HG03469 (cell line): Measurements from ENCODE around the gene WWOX.

Experiments
- ATAC-seq: cut with Tn5 transposase; IDR thresholded peaks from one replicate; pipeline ENCODE4 v1.9.1; 2021; ENCODE audit warnings: mild to moderate bottlenecking, moderate library complexity, moderate number of reproducible peaks; ENCODE audit not compliant: unreplicated experiment

Gene WWOX

DNA sequence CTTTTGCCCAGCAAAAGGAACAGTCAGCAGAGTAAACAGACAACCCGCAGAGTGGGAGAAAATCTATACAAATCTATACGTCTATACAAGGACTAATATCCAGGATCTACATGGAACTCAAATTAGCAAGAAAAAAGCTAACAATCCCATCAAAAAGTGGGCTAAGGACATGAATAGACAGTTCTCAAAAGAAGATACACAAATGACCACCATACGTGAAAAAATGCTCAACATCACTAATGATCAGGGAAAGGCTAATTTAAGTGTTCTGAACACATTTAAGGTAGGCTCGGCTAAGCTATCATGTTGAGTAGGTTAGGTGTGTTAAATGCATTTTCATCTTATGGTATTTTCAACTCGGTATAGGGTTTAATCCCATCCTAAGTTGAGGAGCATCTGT is 598.0 kb downstream of the WWOX start:
- ATAC-seq = no peak

DNA sequence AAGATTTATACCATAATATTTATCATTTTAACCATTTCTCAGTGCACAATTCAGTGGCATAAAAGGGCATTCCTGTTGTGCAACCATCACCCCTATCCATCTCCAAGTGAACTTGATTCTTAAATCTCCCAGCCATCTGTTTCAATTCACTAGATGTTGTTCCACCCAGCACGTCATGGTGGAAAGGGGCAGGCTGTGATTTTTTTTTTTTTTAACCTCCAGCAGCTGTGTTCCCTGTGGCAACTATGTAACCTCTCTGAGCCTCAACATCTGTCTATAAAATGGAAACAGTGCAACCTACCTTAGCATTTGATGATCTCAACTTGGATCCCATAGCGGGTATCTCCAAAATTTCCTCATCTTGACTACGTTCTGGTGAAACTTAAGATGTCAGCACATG is 604.5 kb downstream of the WWOX start:
- no peak for ATAC-seq

DNA sequence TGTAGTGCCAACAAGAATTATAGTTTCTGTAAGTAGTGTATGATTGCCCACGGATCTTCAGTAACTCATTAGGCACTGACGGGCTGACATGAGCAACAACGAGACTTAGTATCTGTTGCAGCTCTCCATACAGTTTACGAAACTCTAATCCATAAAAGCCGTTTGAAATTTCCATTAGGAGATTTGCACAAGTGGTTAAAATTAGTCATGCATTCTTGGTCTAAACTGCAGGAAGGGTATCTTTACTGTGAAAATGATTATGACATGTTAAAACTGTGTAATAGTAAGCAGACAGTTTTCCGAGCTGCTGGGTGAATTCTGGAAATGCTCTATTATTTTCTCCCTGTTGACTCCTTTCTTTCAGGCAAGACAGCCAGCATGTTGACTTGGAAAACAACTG is 605.0 kb downstream of the WWOX start:
- ATAC-seq = no peak

DNA sequence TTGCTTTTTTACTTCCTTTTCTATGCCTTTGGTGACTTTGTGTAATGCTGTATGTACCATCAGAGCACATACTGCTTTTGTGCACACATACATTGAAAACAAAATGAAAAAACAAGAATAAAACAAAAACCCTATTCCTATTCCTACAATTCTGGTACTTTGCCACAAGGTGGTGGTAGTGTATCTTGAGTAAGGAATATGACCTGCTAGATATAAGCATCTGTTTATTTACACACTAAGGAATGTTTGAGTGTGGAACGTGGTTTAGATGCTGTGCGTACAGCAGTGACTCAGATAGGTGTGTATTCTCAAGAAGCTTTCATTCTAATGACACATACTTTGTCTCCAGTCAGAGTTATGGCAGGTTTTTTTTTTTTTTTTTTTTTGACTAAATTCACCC is 606.2 kb downstream of the WWOX start:
- no peak for ATAC-seq

DNA sequence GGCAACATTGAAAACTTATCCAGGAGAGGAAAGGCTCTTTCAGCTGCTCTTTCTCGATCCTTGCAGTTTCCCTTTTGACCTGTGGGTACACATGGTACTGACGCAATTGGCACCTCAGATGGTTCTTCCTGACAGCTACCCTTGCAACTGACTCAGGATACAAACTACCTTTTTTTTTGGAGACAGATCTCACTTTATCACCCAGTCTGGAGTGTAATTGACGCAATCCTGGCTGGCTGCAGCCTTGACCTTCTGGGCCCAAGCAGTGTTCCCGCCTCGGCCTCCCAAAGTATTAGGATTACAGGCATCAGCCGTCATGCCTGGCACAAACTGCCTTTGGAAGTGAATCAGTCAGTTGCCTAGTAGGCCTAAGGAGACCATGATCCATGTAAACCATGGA is 607.2 kb downstream of the WWOX start:
- no peak for ATAC-seq

DNA sequence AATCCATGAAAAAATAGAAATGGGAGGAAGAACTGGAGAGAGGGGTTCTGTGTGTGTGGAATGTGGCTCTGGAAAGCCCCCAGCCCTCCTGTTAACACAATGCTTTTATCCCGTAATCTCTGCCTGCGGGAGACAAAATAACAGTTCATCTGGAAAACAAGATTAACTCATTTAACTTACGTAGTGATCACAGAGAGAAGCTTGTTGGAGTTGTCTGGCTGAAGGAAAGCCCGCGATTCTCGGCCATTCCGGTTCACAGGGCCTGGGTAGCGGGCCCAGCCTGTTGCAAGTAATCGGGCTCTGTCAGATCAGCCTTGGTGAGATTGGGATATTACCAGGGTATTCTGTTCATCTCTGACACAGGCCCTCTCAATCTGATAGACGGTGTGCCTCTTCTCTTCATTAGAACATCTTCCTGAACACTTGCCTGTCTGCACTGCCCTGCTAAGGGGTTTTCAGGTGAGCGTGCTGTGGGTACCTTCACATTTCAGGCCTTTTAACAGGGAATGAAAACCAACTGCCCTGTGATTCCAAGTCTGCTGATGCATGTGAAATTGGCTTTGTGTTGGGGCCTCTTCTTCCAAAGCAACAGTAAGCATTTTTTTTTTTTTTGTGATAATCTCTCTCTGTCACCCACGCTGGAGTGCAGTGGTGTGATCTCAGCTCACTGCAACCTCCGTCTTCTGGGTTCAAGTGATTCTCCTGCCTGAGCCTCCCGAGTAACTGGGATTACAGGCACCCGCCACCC is 609.9 kb downstream of the WWOX start:
- ATAC-seq = no peak

DNA sequence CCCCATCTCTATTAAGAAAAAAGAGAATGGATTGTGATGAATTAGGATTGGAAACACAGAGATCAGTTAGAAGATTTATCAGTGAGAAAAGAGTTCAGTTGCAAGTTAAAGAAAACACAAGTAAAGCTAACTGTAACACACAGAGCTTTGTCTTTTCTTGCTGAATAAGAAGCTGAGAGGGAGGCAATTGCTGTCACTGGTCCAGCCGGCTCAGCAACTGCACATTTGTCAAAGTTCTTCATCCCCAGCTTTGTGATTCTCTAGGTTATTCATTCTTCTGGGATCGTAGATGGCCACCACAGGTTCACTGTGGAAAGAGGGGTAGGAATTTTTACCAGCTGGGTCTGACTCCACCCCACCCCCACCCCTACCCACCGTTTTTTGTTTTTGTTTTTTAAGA is 615.7 kb downstream of the WWOX start:
- ATAC-seq = no peak

DNA sequence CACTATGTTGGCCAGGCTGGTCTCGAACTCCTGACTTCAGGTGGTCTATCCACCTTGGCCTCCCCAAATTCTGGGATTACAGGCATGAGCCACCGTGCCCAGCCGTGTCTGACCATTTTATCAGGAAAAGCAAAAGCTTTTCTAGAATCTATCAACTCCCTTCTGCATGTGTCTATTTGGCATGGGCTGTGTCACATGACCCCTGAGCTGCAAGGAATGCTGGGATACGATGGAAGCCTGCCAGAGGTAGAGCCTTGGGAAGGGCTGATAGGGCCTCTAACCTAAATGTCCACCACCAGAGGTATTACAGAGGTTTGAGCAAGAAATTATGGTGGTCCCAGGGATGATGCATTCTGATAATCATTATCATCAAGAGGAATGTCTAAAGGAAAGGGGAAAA is 616.2 kb downstream of the WWOX start:
- ATAC-seq = no peak

DNA sequence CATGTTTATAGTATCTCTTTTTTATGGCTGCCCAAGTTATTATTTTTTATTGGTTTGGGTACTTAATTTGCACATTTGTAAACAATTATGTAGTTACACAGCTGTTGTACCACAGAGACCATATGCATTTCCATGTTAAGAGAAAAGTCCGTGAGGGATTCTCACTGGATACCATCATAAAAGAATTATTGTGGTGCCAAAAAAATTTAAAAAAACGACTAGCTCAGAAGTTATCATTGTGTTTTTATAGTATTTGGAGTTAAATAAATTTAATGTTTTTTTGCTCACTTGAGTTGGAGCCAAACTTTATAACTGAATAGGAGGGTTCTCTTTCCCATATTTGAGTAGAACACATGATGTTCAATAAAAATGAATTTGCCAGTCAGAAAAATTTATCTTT is 618.7 kb downstream of the WWOX start:
- no peak for ATAC-seq

DNA sequence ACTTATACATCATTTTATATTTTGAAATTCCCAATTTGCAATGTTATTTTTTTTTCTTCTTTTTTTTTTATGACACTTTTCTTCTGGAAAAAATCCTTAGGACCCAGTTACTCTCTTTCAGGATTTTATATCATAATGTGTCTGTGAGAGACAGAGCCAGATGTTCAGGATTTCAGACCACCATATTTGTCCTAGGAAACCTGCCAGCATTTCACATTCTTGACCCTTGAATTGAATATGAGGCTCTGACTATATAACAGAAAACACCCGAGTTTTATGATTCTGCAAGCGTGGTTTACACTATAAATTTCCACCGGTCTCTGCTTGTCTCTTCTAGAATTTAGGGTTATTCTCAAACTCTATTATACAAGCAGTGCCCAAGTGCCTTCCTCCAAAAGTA is 621.0 kb downstream of the WWOX start:
- no peak for ATAC-seq

DNA sequence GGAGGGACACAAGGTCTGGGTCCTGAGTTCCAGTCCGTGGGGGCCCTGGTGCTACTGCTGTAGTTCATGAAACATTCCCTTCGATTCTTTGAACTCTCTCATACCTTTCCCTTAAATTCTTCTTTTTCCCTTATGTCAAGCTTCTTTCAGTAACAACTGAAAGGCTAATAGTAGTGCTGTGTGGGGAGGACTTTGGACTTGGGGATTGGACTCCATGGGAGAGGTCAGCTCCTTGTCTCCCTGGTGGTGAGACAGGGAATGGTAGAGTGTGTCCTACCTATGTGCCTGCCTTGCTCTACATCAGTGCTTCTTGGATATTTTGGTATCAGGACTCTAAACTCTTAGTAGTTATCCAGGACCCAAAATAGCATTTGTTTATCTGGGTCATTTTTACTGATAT is 628.1 kb downstream of the WWOX start:
- no peak for ATAC-seq

DNA sequence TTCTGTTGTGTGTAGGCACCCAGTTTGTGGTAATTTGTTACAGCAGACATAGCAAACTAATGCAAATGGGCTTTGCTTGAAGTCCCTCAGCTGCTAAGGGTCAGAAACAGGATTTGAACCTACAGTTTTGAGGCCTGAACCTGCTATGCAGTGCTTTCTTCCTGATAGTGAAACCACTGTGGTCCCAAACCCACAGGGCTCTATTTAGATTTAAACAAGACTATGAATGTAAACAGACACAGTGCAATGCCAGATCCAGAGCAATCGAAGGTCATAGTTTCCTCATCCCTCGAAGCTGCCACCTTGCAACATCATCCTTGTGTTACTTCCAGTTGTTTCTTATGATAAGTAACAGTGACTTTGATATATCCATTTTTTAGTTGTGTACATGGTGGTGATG is 630.2 kb downstream of the WWOX start:
- ATAC-seq = no peak

DNA sequence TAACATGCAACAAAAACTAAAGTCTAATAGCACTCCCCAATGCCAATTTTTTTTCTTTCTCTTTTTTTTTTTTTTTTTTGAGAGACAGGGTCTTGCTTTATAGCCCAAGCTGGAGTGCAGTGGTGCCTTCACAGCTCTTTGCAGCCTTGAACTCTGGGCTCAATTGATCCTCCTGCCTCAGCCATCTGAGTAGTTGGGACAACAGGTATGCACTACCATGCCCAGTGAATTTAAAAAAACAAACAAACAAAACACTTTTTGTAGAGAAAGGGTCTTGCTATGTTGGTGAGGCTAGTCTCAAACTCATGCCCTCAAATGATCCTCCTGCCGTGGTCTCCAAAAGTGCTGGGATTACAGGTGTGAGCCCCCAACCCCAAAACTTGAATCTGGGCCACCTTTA is 632.3 kb downstream of the WWOX start:
- no peak for ATAC-seq

DNA sequence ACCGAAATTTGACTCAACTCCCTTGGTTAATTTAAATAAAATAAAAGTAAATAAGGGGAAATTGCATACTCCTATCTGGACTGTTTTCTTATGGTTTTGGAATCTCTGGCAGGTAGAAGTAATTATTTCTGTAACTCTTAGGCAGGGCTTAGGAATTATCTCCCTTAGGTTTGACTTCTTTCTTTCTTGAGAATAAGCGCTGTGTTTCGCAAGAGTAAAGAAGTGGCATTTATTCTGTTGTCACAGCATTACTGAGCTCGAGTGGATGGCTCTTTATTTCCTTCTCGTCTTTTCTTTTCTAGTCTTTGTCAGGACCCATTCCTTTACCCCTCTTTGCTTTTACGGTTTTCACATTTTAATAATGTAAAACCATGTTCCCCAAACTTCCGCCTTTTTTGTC is 633.2 kb downstream of the WWOX start:
- no peak for ATAC-seq

DNA sequence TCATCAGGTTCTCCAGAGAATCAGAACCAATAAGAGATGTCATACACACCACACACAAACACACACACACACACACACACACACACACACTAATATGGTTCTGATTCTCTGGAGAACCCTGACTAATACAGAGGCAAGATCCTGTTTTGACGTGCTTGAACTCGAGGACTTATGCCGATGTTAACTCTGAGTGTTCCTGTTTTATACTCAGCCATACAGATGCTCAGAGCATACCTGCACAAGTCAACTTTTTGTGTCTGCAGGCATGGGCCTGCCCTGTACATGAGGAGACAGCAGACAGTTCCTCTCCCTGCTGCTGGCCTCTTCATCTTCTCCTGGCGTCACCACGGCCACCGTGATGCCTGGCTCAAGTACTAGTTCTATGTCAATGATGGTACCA is 635.9 kb downstream of the WWOX start:
- ATAC-seq = no peak

DNA sequence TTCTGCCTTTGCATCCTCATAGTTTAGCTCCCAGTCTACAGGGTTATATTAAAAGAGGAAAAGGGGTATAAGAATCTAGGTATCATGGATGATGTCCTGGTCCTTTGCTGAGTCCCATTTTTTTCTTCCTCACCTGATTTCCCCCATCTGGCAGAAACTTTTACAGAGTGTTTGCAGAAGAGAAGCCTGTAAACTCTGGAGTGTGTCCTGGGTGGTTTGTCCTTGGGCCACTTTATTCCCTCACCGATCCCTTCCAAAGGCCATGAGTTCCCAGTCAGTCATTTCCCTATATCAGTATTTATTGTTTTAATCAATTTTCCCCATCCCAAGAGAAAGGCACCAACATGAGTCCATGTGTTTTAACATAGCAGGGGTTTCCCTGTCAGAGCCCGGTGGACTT is 638.2 kb downstream of the WWOX start:
- ATAC-seq = no peak

DNA sequence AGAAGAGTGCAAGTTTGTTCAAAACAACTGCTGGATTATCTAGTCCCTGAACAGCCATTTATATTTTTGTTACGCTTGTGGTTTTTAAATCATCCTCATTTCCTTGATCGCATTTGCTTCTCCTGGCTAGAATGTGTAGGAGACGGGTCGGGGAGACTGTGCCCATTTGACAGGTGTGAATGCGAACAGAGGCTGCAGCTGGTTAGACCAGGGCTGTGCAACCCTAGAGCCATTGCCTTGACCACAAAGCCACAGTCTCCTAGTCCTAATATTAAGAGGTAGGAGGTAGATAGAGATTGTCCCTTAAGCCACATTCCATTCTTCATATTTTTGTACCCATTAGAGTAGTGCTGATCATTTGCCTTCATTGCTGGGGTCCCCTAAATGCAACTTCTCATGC is 639.1 kb downstream of the WWOX start:
- no peak for ATAC-seq

DNA sequence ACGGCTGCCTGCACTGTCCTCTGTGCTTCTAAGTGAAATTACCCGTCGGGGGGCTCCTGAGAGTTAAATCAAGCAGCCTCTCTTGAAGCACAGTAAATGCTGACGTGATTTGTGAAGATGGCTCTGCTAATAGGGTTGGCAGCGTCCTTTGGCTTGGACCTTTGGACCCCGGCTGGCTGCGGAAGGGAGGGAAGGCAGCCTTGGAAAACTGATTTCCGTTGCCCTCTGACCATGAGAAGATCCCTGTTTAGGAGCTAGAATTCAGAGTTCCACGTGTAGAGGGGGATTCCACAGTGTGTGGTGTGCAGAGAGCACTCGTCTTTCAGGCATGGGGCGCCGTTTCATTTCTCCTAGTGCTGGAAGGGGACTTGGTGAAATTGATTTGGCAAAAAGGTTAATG is 640.8 kb downstream of the WWOX start:
- no peak for ATAC-seq

DNA sequence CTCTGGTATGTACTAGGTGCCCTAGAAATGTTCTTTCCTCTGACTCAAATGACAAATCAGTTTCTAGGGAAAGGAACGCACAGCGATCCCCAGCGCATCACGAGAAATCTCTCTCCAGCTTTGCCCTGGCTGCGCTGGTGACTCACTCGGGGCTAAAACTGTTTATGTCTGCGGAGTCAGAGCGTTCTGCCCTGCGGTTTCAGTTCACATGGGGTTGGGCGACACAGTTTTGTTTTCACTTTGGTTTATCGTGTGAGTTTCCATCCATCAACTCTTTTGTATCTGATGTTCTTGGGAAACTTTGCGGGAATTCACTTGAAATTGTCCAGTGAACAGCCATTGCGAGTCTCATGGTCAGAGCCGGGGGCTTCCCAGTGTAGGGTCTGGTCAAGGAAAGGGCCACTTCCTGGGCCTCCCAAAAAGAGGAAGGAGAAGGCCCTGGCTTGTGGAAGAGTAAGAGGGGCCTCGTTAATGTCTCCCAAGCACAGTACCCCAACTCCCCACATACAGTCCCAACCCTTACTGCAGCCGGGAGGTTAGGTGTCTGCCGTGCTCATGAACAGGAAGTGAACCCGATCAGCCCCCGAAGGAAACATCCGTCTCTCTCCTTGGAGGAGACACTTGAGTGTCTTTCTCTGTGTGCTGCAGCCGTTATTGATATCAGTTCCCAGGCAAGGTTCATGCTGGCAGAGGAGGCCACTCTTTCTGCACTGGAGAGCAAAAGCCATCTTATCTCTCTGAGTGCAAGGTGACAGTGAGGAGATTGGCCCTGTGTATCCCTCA is 643.2 kb downstream of the WWOX start:
- peak; percentile 94 for ATAC-seq

DNA sequence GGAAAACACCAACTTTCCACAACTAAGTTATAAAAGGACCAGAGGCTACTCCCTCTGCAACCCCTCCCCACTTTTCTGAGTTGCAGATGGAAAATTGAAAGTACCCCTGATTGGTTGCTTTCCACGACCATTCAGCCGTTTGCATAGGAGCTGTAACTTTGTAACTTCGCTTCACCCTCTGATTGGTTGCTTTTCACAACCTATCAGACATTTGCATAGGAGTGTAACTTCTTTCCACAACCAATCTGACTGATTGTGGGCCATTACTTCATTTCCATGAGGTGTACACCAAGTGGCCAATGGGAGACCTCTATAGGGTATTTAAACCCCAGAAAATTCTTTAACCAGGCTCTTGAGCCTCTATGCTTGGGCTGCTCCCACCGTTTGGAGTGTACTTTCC is 644.1 kb downstream of the WWOX start:
- ATAC-seq = no peak

DNA sequence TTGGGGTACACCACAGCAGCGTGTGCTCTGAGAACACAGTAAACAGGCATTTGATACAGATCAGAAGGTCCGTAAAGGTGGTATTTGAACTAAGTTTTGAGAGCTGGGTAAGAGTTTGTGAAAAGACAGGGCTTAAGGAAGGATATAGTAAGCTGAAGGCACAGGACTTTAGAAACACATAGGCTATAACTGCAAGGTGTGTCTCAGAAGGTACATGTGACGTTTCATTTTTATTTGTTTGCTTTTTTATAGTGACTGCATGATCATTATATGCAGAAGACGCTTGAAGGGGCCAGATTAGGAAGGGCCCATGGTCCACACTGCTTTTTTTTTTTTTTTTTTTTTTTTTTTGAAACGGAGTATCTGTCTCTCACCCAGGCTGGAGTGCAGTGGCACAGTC is 644.6 kb downstream of the WWOX start:
- ATAC-seq = no peak

DNA sequence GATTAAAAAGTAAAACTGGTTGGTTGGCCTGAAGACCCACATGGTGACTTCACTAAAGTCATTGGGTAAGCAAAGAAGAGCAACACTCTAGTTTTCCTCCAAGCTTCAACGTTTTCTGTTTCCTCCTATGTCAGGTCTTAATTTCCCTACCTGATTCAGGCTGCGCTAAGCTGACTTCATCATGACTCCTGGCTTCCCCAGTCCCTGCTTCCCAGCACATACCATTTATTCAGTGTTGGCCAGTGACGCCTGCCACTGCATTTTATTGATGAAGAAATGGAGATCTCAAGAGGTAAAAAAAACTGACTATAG is 645.3 kb downstream of the WWOX start:
- no peak for ATAC-seq
